Stimulated activated naive CD8-positive, alpha-beta T cell treated with anti-CD3 and anti-CD28 coated beads, Interleukin-15, amount 100 ng/mL, for 72 hours (primary cell): Measurements from ENCODE around the gene ERCC6L2.

ENCODE experiments used
- ATAC-seq: fragments of 150-1000 bp; cut with Tn5 transposase; 2 replicates; pipeline ENCODE4 v1.10.0; 2021; ENCODE audit warnings: mild to moderate bottlenecking, moderate library complexity
- DNase-seq, 2 donors: peaks; one replicate each; pipeline ENCODE4 v3.0.0; 2021 to 2022
- H3K27ac Mint-ChIP-seq, 2 donors: one replicate each; pipeline ENCODE4 v1.8.0; 2022; ENCODE audit warnings: mild to moderate bottlenecking in 2 of 2, mixed read lengths in 2 of 2, moderate library complexity in 2 of 2
- H3K27me3 Mint-ChIP-seq: one replicate; pipeline ENCODE4 v1.8.0; 2022; ENCODE audit warnings: mixed read lengths
- H3K4me1 Mint-ChIP-seq: one replicate; pipeline ENCODE4 v1.8.0; 2022; ENCODE audit warnings: mild to moderate bottlenecking, mixed read lengths
- H3K4me3 Mint-ChIP-seq, 2 donors: one replicate each; pipeline ENCODE4 v1.8.0; 2022; ENCODE audit warnings: mild to moderate bottlenecking in 2 of 2, mixed read lengths in 2 of 2, moderate library complexity in 1 of 2
- H3K9me3 Mint-ChIP-seq, 2 donors: one replicate each; pipeline ENCODE4 v1.8.0; 2022; ENCODE audit warnings: mixed read lengths in 2 of 2

Gene ERCC6L2

GRCh38 chr9:95852059-95853032 lies 23.1 kb upstream of the ERCC6L2 start:
- Mint-ChIP-seq H3K9me3 (no peaks in the 10 kb centered on the region), H3K27ac (peak overlapping the region in 1 of 2 donors; percentile 62), H3K27me3 (no peaks in the 10 kb centered on the region), H3K4me1 (peaks cover 44% of the 10 kb centered on the region), H3K4me3 (peak overlapping the region; percentile 22 to 60)
- DNase-seq (peak; percentile 30 to 49), ATAC-seq (peak; percentile 99)

DNA sequence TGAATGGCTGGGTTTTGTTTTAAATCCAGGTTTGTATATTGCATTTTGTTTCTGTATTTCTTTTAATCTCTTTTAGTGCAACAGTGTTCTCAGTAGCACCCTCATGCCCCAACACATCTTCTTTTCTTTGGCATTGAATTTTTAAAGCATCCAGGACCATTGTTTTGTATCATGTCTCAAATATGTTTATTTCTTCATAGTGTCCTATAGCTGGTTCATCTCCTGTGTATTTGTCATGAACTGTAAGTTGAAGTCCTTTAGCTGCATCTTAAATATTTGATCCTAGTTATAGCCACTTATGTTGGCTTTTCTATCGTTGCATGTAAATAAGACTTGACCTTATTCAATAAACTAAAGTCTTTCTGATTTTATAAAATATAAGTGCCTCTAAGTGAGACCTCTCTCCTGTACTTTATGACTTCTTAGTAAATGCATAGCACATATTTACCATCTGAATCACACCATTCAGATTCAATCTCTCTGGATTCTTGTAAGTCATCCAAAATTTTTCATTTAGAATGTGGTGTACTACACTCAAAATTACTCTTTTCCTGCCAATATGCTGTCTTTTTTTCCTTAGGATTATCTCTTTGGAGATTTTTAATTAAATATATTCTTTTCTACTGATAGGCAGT lies 21.0 kb upstream of the ERCC6L2 start:
- H3K27me3 Mint-ChIP-seq = no peaks in the 10 kb centered on the region
- H3K9me3 Mint-ChIP-seq = no peaks in the 10 kb centered on the region
- DNase-seq (no peak), ATAC-seq (no peak)
- H3K4me1 Mint-ChIP-seq = peaks cover 58% of the 10 kb centered on the region
- H3K4me3 Mint-ChIP-seq = no peak overlapping the region
- H3K27ac Mint-ChIP-seq = peak overlapping the region in 1 of 2 donors; percentile 4

DNA sequence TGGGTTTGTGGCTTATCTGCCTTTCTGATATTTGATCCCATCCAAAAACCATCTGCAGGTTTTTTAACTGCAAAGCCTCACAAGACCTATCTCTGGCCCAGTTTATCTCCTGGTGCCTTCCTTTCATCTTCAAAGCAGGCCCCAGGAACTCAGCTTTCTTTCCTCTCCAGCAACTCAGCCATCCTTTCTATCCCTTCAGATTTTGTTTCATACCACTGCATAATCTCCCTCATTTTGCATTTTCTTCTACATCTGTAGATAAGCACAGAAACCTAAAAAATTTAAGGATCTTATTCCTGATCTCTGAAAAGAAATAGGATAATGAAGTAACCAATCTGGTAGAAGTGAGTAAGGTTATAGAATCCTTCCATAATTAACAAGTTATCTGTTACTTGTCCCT lies 19.5 kb upstream of the ERCC6L2 start:
- no peak overlapping the region for H3K4me3 Mint-ChIP-seq
- H3K4me1 Mint-ChIP-seq = peaks cover 59% of the 10 kb centered on the region
- H3K9me3 Mint-ChIP-seq = no peaks in the 10 kb centered on the region
- ATAC-seq (no peak), DNase-seq (no peak)
- no peaks in the 10 kb centered on the region for H3K27me3 Mint-ChIP-seq
- no peak overlapping the region for H3K27ac Mint-ChIP-seq

DNA sequence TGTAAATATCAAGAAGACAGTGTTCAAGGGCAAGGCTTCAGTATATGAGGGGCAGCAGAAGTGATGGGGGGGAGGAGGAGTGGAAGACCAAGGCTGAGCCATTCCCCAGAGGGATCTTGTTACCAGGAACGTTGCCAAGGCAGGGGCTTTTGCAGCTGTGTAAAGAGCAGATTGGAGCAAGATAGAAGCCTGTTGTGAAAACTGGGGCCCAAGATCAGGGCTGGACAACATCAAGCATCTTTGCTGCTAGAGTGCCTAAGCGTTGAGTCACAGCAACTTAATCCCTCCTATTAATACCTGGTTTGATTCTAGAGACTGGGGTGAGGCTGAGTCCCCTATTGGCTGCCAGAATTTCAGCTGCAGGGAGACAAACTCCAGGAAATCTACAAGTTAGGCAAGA lies 18.4 kb upstream of the ERCC6L2 start:
- H3K27me3 Mint-ChIP-seq = no peaks in the 10 kb centered on the region
- H3K4me3 Mint-ChIP-seq = no peak overlapping the region
- peaks cover 51% of the 10 kb centered on the region for H3K4me1 Mint-ChIP-seq
- H3K27ac Mint-ChIP-seq = no peak overlapping the region
- ATAC-seq (no peak), DNase-seq (no peak)
- H3K9me3 Mint-ChIP-seq = peaks cover 7 to 9% of the 10 kb centered on the region in 2 donors

- H3K9me3 Mint-ChIP-seq = peaks cover 13 to 15% of the 10 kb centered on the region in 2 donors
- H3K4me1 Mint-ChIP-seq = peaks cover 43% of the 10 kb centered on the region
- ATAC-seq (no peak), DNase-seq (no peak)
- H3K27me3 Mint-ChIP-seq = no peaks in the 10 kb centered on the region
- H3K27ac Mint-ChIP-seq = no peak overlapping the region
- peak overlapping the region in 1 of 2 donors; percentile 44 for H3K4me3 Mint-ChIP-seq
Measured at GRCh38 chr9:95857896-95858295, 17.6 kb upstream of the ERCC6L2 start.

DNA sequence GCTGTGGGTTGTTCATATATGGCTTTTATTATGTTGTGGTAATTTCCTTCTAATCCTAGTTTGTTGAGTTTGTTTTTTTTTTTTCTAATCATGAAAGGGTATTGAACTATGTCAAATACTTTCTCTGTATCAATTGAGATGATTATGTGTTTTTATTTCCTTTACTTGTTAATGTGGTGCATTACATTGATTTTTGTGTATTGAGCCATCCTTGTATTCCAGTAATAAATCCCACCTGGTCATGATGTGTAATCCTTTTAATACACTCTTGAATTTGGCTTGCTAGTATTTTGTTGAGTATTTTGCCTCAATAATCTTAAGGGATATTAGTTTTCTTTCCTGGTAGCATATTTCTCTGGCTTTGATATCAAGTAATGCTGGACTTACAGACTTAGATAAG lies 13.1 kb upstream of the ERCC6L2 start:
- no peak overlapping the region for H3K4me3 Mint-ChIP-seq
- peaks cover 21 to 23% of the 10 kb centered on the region in 2 donors for H3K9me3 Mint-ChIP-seq
- peaks cover 22% of the 10 kb centered on the region for H3K4me1 Mint-ChIP-seq
- ATAC-seq (no peak), DNase-seq (no peak)
- no peaks in the 10 kb centered on the region for H3K27me3 Mint-ChIP-seq
- H3K27ac Mint-ChIP-seq = no peak overlapping the region

DNA sequence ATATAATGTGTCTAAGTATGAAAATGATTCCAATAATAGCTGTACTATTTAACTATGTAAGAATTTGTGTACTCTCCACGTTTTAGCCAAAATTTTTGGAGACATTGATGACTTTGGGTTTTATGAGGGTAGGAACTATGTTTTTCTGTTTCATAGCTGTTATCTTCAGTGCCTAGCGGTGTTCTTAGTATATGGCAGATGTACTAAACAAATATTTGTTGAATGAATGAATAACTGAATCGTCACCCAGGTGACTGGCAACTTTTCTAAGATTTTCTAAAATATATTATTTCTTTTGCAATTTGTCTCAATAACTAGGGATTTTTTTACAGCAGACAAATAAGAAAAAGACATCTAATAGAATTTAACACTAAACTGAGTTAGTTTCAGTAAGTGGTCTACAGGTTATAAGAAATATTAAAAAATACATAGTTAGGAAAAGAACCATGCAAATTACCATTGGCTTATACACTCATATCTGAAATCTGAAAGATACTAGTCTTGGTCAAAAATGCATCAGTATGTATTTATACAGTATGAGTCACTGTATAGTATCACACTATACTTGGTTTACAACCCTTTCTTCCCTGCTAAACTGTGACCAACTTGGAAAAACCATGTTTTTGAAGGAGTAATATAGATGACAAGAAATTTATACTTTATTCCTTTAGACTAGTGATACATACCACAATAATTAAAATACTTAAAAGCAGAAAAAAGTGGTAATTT lies 10.5 kb upstream of the ERCC6L2 start:
- peak; percentile 92 for ATAC-seq
- no peaks in the 10 kb centered on the region for H3K27me3 Mint-ChIP-seq

GRCh38 chr9:95870352-95870751 lies 5.1 kb upstream of the ERCC6L2 start:
- Mint-ChIP-seq H3K9me3 (peaks cover 0 to 10% of the 10 kb centered on the region in 2 donors), H3K27me3 (no peaks in the 10 kb centered on the region), H3K27ac (no peak overlapping the region), H3K4me3 (no peak overlapping the region), H3K4me1 (peaks cover 8% of the 10 kb centered on the region)
- no peak for DNase-seq
- no peak for ATAC-seq

More for the DNA sequence above, 10.5 kb upstream of the ERCC6L2 start:
- no peak for DNase-seq
- no peak overlapping the region for H3K4me3 Mint-ChIP-seq
- H3K27ac Mint-ChIP-seq = no peak overlapping the region
- H3K4me1 Mint-ChIP-seq = no peaks in the 10 kb centered on the region
- peaks cover 21 to 23% of the 10 kb centered on the region in 2 donors for H3K9me3 Mint-ChIP-seq

- Mint-ChIP-seq H3K4me3 (no peak overlapping the region), H3K9me3 (peaks cover 0 to 10% of the 10 kb centered on the region in 2 donors), H3K4me1 (peaks cover 8% of the 10 kb centered on the region), H3K27ac (no peak overlapping the region), H3K27me3 (no peaks in the 10 kb centered on the region)
- no peak for DNase-seq
- ATAC-seq = no peak
Measured at GRCh38 chr9:95870906-95871305, 4.6 kb upstream of the ERCC6L2 start.

- Mint-ChIP-seq H3K4me1 (peaks cover 8% of the 10 kb centered on the region), H3K27me3 (no peaks in the 10 kb centered on the region), H3K27ac (no peak overlapping the region), H3K9me3 (peaks cover 0 to 10% of the 10 kb centered on the region in 2 donors), H3K4me3 (no peak overlapping the region)
- no peak for ATAC-seq
- DNase-seq = no peak
Measured at GRCh38 chr9:95874303-95874988, 1.0 kb upstream of the ERCC6L2 start.

DNA sequence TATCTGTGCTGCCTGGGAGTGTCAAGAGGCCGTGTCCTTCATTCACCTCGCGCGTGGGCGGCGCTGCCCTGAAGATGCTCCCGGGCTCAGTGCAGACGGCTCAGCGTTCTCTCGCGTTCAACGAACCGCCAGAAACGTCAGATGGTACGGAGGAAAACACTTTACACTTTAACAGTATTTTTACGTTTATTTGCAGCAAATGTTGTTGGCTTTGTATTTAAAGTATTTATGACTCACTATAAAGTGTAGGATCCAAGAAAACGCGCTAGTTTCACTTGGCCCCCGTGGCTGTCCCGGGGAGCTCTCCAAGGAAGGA lies 544 bp upstream of the ERCC6L2 start:
- Mint-ChIP-seq H3K4me1 (peaks cover 10% of the 10 kb centered on the region), H3K27ac (no peak overlapping the region), H3K27me3 (no peaks in the 10 kb centered on the region), H3K9me3 (peaks cover 0 to 10% of the 10 kb centered on the region in 2 donors), H3K4me3 (no peak overlapping the region)
- peak; percentile 29 for ATAC-seq
- peak; percentile 57 to 71 for DNase-seq

GRCh38 chr9:95876138-95876444 lies 600 bp downstream of the ERCC6L2 start:
- ATAC-seq (peak; percentile 10), DNase-seq (no peak)
- Mint-ChIP-seq H3K4me3 (no peak overlapping the region), H3K9me3 (peaks cover 0 to 10% of the 10 kb centered on the region in 2 donors), H3K27me3 (no peaks in the 10 kb centered on the region), H3K4me1 (peaks cover 17% of the 10 kb centered on the region), H3K27ac (no peak overlapping the region)

DNA sequence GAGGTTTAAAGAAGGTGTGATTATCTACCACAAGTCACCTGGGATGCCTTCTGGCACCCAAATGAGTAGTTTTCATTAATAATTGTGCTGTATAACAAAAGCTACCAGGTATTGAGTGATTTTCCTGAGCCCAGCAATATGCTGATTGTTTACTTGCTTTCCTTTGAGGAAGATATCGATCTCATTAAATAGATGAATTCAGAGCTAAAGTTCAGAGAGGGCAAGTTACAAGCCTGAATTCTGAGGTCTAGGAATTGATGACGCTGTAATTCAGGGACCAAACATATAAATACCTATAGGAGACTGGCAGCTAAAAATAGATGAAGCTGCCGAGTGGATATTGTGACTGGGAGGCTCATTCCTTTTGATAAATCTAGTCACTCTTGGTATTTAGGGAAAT lies 1.1 kb downstream of the ERCC6L2 start:
- DNase-seq (no peak), ATAC-seq (no peak)
- no peaks in the 10 kb centered on the region for H3K27me3 Mint-ChIP-seq
- peaks cover 0 to 10% of the 10 kb centered on the region in 2 donors for H3K9me3 Mint-ChIP-seq
- no peak overlapping the region for H3K4me3 Mint-ChIP-seq
- H3K4me1 Mint-ChIP-seq = peaks cover 21% of the 10 kb centered on the region
- H3K27ac Mint-ChIP-seq = no peak overlapping the region

GRCh38 chr9:95877984-95878383 lies 2.5 kb downstream of the ERCC6L2 start:
- DNase-seq = no peak

DNA sequence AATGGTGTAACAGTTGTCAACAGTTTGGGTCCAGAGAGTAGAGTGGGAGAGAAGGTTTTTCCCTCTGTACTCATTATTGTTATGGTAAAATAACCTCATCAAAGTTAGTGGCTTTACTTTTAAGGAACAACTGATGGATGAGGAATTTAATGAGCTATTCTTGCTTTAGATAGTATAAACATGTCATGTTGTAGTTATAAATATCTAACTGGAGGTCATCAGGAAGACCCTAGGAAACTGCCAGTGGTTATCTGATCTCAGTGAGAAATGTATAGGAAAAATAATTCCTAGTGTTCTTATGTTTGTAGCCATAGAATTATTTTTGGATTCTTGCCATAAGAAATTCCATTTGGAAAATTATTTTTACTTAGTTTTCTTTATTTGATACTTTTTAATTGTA lies 4.1 kb downstream of the ERCC6L2 start:
- no peak for DNase-seq
- peak overlapping the region in 1 of 2 donors; percentile 70 for H3K4me3 Mint-ChIP-seq
- no peak for ATAC-seq
- H3K4me1 Mint-ChIP-seq = peaks cover 45% of the 10 kb centered on the region
- H3K27ac Mint-ChIP-seq = peak overlapping the region; percentile 48 to 94
- no peaks in the 10 kb centered on the region for H3K9me3 Mint-ChIP-seq
- H3K27me3 Mint-ChIP-seq = no peaks in the 10 kb centered on the region

More at GRCh38 chr9:95877984-95878383, 2.5 kb downstream of the ERCC6L2 start:
- ATAC-seq = no peak
- peak overlapping the region in 1 of 2 donors; percentile 92 for H3K27ac Mint-ChIP-seq
- H3K27me3 Mint-ChIP-seq = no peaks in the 10 kb centered on the region
- peaks cover 35% of the 10 kb centered on the region for H3K4me1 Mint-ChIP-seq
- H3K9me3 Mint-ChIP-seq = no peaks in the 10 kb centered on the region
- H3K4me3 Mint-ChIP-seq = no peak overlapping the region
